ENCODE measurements around the gene CHN2.

Gene CHN2

GRCh38 chr7:29341156-29341555 is 146.6 kb downstream of the CHN2 start:
- TF ChIP-seq ZNF384 (IDR thresholded peaks at IDR 0.05) (no peak), NFRKB (IDR thresholded peaks at IDR 0.05) (no peak), FOXA1 (IDR thresholded peaks at IDR 0.05) (no peak), SP1 (IDR thresholded peaks at IDR 0.05) (no peak), FOXK2 (IDR thresholded peaks at IDR 0.05) (no peak), PKNOX1 (IDR thresholded peaks at IDR 0.05) (no peak), L3MBTL2 (conservative IDR thresholded peaks at IDR 0.05) (no peak), TARDBP (IDR thresholded peaks at IDR 0.05) (no peak), LEF1 (IDR thresholded peaks at IDR 0.05; ENCODE audit: borderline replicate concordance) (no peak), CTBP1 (IDR thresholded peaks at IDR 0.05; ENCODE audit: borderline replicate concordance) (no peak), SUZ12 (IDR thresholded peaks at IDR 0.05) (no peak), ELF4 (IDR thresholded peaks at IDR 0.05) (no peak), BHLHE40 (IDR thresholded peaks at IDR 0.05; ENCODE audit: borderline replicate concordance) (no peak), HDGF (IDR thresholded peaks at IDR 0.05; ENCODE audit: borderline replicate concordance) (no peak)
- ChIA-PET CTCF (no interaction called here), POLR2A (no interaction called here)
- DNase-seq (ENCODE audit: extremely low spot score), result no peak

GRCh38 chr7:29342761-29343160 is 148.2 kb downstream of the CHN2 start:
- CTCF ChIA-PET, result interaction anchor here (1.1 kb wide), 1 partner anchor 153 kb away, joined by 3 read pairs; no protein-coding TSS in a partner anchor
- POLR2A ChIA-PET, result no interaction called here
- no peak for TF ChIP-seq ARNT (IDR thresholded peaks at IDR 0.05)
- no peak for TF ChIP-seq TARDBP (IDR thresholded peaks at IDR 0.05)
- TF ChIP-seq PKNOX1 (IDR thresholded peaks at IDR 0.05), result no peak
- no peak for TF ChIP-seq FOXA1 (IDR thresholded peaks at IDR 0.05)
- no peak for TF ChIP-seq HDGF (IDR thresholded peaks at IDR 0.05; ENCODE audit: borderline replicate concordance)
- no peak for TF ChIP-seq FOXK2 (IDR thresholded peaks at IDR 0.05)
- TF ChIP-seq L3MBTL2 (conservative IDR thresholded peaks at IDR 0.05), result no peak
- no peak for TF ChIP-seq SUZ12 (IDR thresholded peaks at IDR 0.05)
- TF ChIP-seq ELF4 (IDR thresholded peaks at IDR 0.05), result no peak
- TF ChIP-seq BHLHE40 (IDR thresholded peaks at IDR 0.05; ENCODE audit: borderline replicate concordance), result no peak
- no peak for TF ChIP-seq NFRKB (IDR thresholded peaks at IDR 0.05)
- TF ChIP-seq CTBP1 (IDR thresholded peaks at IDR 0.05; ENCODE audit: borderline replicate concordance), result no peak
- no peak for TF ChIP-seq ZNF384 (IDR thresholded peaks at IDR 0.05)
- DNase-seq (ENCODE audit: extremely low spot score), result no peak

- TF ChIP-seq NFRKB (IDR thresholded peaks at IDR 0.05), result no peak
- no peak for TF ChIP-seq FOXM1 (IDR thresholded peaks at IDR 0.05; ENCODE audit: borderline replicate concordance)
- TF ChIP-seq TARDBP (IDR thresholded peaks at IDR 0.05), result no peak
- TF ChIP-seq PKNOX1 (IDR thresholded peaks at IDR 0.05), result no peak
- TF ChIP-seq ARNT (IDR thresholded peaks at IDR 0.05), result no peak
- no peak for TF ChIP-seq BHLHE40 (IDR thresholded peaks at IDR 0.05; ENCODE audit: borderline replicate concordance)
- no peak for TF ChIP-seq ELF4 (IDR thresholded peaks at IDR 0.05)
- TF ChIP-seq LEF1 (IDR thresholded peaks at IDR 0.05; ENCODE audit: borderline replicate concordance), result no peak
- TF ChIP-seq FOXA1 (IDR thresholded peaks at IDR 0.05), result no peak
- TF ChIP-seq L3MBTL2 (conservative IDR thresholded peaks at IDR 0.05), result no peak
- no peak for TF ChIP-seq SUZ12 (IDR thresholded peaks at IDR 0.05)
- no peak for TF ChIP-seq CTBP1 (IDR thresholded peaks at IDR 0.05; ENCODE audit: borderline replicate concordance)
- no peak for TF ChIP-seq SP1 (IDR thresholded peaks at IDR 0.05)
- ChIA-PET POLR2A (no interaction called here), CTCF (interaction anchor here (1.1 kb wide), 1 partner anchor 154 kb away, joined by 3 read pairs; no protein-coding TSS in a partner anchor)
- DNase-seq (ENCODE audit: extremely low spot score), result no peak
Measured at GRCh38 chr7:29343399-29343798, 148.8 kb downstream of the CHN2 start.

GRCh38 chr7:29344334-29344978 is 149.9 kb downstream of the CHN2 start:
- DNase-seq (ENCODE audit: extremely low spot score), result no peak
- ChIA-PET CTCF (interaction anchor here (1.5 to 2.8 kb wide), 2 partner anchors 155 to 387 kb away, joined by 4 to 17 read pairs; no protein-coding TSS in a partner anchor), POLR2A (no interaction called here)
- TF ChIP-seq L3MBTL2 (conservative IDR thresholded peaks at IDR 0.05) (no peak), FOXA1 (IDR thresholded peaks at IDR 0.05) (no peak)

GRCh38 chr7:29345590-29345989 is 151.0 kb downstream of the CHN2 start:
- peak; percentile 16 for DNase-seq (ENCODE audit: extremely low spot score)
- TF ChIP-seq SUZ12 (IDR thresholded peaks at IDR 0.05) (no peak), SP1 (IDR thresholded peaks at IDR 0.05) (no peak), ELF4 (IDR thresholded peaks at IDR 0.05) (no peak), ARNT (IDR thresholded peaks at IDR 0.05) (no peak)
- CTCF ChIA-PET, result interaction anchor here (1.0 to 2.8 kb wide), 6 partner anchors 16 to 389 kb away, joined by 3 to 17 read pairs (median 4); no protein-coding TSS in a partner anchor
- POLR2A ChIA-PET, result interaction anchor here (1.0 kb wide), 1 partner anchor 155 kb away, joined by 3 read pairs; no protein-coding TSS in a partner anchor

GRCh38 chr7:29346231-29346978 is 151.8 kb downstream of the CHN2 start:
- POLR2A ChIA-PET, result interaction anchor here (0.9 to 1.0 kb wide), 3 partner anchors 10 to 200 kb away, joined by 3 read pairs; partner anchors contain the start of gene CPVL
- no peak for TF ChIP-seq L3MBTL2 (conservative IDR thresholded peaks at IDR 0.05)
- TF ChIP-seq FOXA1 (IDR thresholded peaks at IDR 0.05), result no peak
- TF ChIP-seq NFRKB (IDR thresholded peaks at IDR 0.05), result no peak
- no peak for TF ChIP-seq LEF1 (IDR thresholded peaks at IDR 0.05; ENCODE audit: borderline replicate concordance)
- TF ChIP-seq BHLHE40 (IDR thresholded peaks at IDR 0.05; ENCODE audit: borderline replicate concordance), result no peak
- no peak for TF ChIP-seq PKNOX1 (IDR thresholded peaks at IDR 0.05)
- TF ChIP-seq FOXM1 (IDR thresholded peaks at IDR 0.05; ENCODE audit: borderline replicate concordance), result no peak
- no peak for TF ChIP-seq TARDBP (IDR thresholded peaks at IDR 0.05)
- no peak for TF ChIP-seq ARNT (IDR thresholded peaks at IDR 0.05)
- TF ChIP-seq ZNF384 (IDR thresholded peaks at IDR 0.05), result no peak
- TF ChIP-seq SP1 (IDR thresholded peaks at IDR 0.05), result no peak
- no peak for TF ChIP-seq SUZ12 (IDR thresholded peaks at IDR 0.05)
- no peak for TF ChIP-seq HDGF (IDR thresholded peaks at IDR 0.05; ENCODE audit: borderline replicate concordance)
- no peak for TF ChIP-seq ELF4 (IDR thresholded peaks at IDR 0.05)
- no peak for TF ChIP-seq FOXK2 (IDR thresholded peaks at IDR 0.05)
- TF ChIP-seq CTBP1 (IDR thresholded peaks at IDR 0.05; ENCODE audit: borderline replicate concordance), result no peak
- CTCF ChIA-PET, result interaction anchor here (0.5 to 2.8 kb wide), 7 partner anchors 17 to 389 kb away, joined by 3 to 17 read pairs (median 4); no protein-coding TSS in a partner anchor
- DNase-seq (ENCODE audit: extremely low spot score), result no peak
